IPS-18c (cell line): ENCODE data around the gene CLASP2.
"Not testable (repeated sequence)": the region's sequence is repeated elsewhere in the genome, so short reads cannot be mapped to it uniquely, and the experiment has no call there.

ENCODE experiments used
- H3K4me3 ChIP-seq: 2 replicates; pipeline ENCODE4 v1.7.0; 2013; ENCODE audit warnings: low read depth, mild to moderate bottlenecking, low read length, moderate library complexity; ENCODE audit not compliant: insufficient read depth
- H3K9me3 ChIP-seq: one replicate; pipeline ENCODE4 v1.6.1; 2013; ENCODE audit warnings: mild to moderate bottlenecking, low read length, moderate library complexity; ENCODE audit not compliant: control insufficient read depth, insufficient read depth

The CLASP2 gene

DNA sequence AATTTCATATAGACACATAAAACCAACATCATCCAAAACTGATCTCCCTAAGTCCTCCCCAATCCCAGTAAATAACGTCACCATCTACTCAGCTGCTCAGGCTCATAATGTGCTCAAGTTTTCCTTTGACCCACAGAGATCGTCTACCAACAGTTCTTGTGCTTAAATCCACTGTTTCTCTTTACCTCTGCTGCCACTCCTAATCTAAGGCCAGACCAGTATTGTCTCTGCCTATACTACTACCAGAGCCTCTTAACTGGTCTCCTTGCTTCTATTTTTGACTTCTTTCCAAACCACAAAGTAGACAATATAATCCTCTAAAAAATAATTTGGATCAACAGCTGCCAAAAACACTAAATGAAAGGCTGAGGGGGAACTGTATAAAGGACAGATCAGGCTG is 65.3 kb downstream of the CLASP2 start:
- Histone ChIP-seq H3K9me3 (no peaks in the 10 kb centered on the region), H3K4me3 (no peak overlapping the region)

DNA sequence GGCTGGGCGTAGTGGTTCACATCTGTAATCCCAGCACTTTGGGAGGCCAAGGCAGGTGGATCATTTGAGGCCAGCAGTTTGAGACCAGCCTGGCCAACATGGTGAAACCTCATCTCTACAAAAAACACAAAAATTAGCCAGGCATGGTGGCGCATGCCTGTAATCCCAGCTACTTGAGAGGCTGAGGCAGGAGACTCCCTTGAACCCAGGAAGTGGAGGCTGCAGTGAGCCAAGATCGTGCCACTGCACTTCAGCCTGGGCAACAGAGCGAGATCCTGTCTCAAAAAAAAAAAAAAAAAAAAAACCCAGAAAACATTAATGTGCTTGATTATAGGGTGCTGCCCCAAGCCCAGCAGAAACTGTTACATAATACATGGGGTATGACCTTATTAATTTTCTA is 67.0 kb downstream of the CLASP2 start:
- not testable (repeated sequence) for H3K4me3 ChIP-seq

GRCh38 chr3:33650495-33650894 is 67.6 kb downstream of the CLASP2 start:
- Histone ChIP-seq H3K9me3 (no peaks in the 10 kb centered on the region), H3K4me3 (no peak overlapping the region)

More for the DNA sequence above, 67.0 kb downstream of the CLASP2 start:
- not testable (repeated sequence) for H3K9me3 ChIP-seq

DNA sequence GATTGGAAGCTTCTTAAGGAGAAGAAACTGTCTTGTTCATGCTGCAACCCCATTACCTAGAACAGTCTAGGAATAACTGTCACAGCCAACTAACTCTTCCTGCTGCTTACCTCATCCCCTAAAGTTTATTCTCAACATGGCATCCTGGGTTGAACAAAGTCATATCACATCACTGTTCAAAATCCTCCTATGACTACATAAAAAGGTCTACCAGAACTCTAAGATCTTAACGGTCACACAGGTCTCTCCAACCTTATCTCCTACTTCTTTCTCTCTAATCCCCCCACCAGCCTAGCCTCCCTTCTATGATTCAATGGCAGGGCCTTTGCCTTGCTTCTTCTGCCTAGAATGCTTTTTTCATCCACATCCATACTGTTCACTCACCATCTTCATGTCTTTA is 69.3 kb downstream of the CLASP2 start:
- H3K4me3 ChIP-seq: no peak overlapping the region
- no peaks in the 10 kb centered on the region for H3K9me3 ChIP-seq

DNA sequence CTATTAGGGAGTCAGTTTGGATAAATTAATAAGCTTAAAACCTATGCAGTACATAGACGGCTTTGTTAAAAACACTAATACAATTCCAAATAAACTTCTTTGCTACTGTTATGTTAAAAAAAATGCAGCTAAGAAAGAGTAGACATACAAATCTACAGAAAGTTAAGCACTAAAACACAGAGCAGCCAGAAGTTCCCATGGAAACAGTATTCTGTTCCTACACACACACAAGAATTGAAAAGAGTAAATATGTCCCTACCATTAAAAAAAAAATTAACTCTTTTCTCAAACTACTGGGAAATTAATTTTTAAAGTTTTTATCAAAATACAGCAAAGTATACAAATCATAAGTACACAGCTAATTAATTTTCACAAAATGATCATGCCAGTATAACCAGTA is 71.6 kb downstream of the CLASP2 start:
- no peaks in the 10 kb centered on the region for H3K9me3 ChIP-seq
- H3K4me3 ChIP-seq: no peak overlapping the region

DNA sequence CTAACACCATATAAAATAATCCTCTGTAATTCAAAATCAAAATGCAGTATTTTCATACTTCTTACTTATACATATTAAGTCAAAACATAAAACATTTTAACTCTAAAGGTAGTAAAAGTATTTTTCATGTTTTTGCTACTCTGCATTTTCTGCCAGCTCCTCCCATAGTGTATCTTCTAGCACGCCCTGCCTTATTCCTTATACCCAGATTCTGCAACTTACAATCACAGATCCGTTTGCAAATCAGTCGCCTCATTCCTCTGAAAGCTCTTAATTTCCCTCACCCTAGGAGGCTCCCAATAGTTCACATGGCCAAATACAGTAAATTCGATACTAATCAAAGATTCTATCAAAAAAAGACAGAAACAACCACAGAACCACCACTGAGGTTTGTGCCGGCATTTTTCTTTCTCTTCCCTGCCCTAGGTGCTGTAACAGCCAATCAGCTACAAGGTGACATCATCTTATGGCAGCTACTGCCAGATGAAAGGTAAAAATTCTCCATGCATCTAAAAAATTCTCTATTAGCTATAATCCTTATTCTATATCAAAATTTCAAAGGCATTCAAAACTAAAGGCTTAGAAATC is 72.9 kb downstream of the CLASP2 start:
- no peaks in the 10 kb centered on the region for H3K9me3 ChIP-seq
- peak overlapping the region; percentile 30; the same call in 1 of the 2 replicates for H3K4me3 ChIP-seq

DNA sequence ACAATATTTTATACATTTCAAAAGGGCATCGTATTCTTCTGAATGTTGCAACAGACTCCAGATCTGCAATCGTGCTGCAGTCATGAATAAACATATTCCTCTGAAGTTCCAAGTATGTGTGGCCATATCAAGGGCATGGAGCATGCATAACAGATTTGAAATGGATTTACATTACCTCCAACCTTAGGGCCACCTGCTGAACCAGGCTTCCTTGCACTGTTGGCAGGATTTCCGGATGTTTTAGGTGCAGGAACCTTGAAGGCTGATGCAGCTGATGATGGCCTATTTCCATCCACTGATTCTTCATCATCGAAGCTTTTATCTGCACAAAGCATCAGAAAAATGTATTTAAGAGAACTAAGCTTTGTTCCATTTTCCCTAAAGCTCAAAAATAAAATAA is 73.5 kb downstream of the CLASP2 start:
- Histone ChIP-seq H3K9me3 (no peaks in the 10 kb centered on the region), H3K4me3 (no peak overlapping the region)

- H3K4me3 ChIP-seq: no peak overlapping the region
Measured at GRCh38 chr3:33642806-33643205, 75.2 kb downstream of the CLASP2 start.

DNA sequence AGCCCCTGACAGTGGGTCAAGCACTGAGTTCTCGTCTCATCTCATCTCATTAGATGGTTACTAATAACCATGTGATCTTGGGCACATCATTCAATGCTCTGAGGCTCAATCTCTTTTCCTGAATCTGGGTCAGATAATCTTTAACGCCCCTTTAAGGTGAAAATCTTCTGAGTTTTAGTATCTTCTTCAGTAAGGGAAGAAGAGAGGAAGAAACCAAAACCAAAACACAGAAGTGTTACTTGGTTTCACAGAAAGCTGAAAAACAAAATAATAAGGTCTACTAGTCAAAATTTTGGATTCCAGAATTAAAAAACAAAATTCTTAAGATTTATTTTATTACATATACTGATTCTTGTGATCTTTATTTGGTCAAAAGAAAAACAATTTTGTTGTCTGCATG is 78.2 kb downstream of the CLASP2 start:
- Histone ChIP-seq H3K4me3 (no peak overlapping the region), H3K9me3 (no peaks in the 10 kb centered on the region)

More at GRCh38 chr3:33642806-33643205, 75.2 kb downstream of the CLASP2 start:
- no peaks in the 10 kb centered on the region for H3K9me3 ChIP-seq

DNA sequence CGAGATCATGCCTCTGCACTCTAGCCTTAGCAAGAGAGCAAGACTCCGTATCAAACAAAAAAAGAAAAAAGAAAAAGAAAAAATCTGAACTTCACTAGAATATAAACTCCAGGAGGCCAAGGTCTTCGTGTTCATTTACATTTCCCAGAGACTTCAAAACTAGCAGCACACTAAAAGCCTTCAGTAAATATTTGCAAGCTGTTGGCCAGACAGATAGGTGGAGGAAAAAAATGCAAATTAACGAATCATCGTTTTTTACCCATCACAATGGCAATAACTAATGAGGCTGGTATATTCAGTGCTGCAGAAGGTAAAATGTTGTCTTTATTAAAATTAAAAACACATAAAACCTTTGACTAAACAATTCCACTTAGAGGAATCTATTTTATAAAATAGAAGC is 80.6 kb downstream of the CLASP2 start:
- no peak overlapping the region for H3K4me3 ChIP-seq
- H3K9me3 ChIP-seq: no peaks in the 10 kb centered on the region

GRCh38 chr3:33636125-33636850 is 81.8 kb downstream of the CLASP2 start:
- Histone ChIP-seq H3K4me3 (no peak overlapping the region), H3K9me3 (no peaks in the 10 kb centered on the region)

GRCh38 chr3:33634262-33634661 is 83.8 kb downstream of the CLASP2 start:
- Histone ChIP-seq H3K4me3 (no peak overlapping the region), H3K9me3 (no peaks in the 10 kb centered on the region)

DNA sequence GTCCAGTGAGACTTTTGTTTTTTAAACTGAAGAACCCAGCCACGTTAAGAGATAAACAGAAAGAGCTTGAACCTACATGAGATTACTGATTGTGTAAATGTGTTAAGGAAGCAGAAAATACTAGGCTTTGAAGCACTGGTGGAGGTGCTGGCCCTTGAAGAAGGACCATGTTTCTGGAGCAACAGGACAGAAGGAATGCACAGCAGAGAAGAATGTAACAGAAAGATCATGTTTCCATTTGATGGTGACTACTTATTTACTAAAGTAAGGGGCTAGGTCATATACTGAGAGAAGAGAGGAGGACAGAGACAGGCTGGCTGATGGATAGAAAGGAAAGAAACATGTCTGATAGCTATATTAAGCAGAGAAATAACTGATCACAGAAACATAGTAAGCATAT is 88.8 kb downstream of the CLASP2 start:
- Histone ChIP-seq H3K4me3 (no peak overlapping the region), H3K9me3 (no peaks in the 10 kb centered on the region)

- no peaks in the 10 kb centered on the region for H3K9me3 ChIP-seq
- H3K4me3 ChIP-seq: no peak overlapping the region
Measured at GRCh38 chr3:33624756-33625155, 93.3 kb downstream of the CLASP2 start.

DNA sequence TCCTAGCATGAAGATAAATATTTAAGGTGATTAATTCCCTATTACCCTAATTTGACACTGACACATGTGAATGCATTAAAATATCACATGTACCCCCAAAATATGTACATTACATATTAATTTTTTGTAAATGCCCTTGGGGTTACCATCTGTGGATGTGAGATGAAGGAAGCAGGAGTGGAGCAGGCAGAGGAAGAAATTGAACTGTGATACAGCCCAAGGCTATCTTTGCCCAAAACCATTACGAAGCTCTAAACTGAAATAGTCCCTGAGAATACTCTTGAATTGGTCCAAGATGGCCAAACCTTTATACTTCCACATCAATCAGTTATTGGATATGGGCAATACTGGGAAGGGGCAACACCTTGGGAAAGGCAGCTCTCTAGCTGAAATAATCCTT is 105.0 kb downstream of the CLASP2 start:
- Histone ChIP-seq H3K9me3 (no peaks in the 10 kb centered on the region), H3K4me3 (no peak overlapping the region)

DNA sequence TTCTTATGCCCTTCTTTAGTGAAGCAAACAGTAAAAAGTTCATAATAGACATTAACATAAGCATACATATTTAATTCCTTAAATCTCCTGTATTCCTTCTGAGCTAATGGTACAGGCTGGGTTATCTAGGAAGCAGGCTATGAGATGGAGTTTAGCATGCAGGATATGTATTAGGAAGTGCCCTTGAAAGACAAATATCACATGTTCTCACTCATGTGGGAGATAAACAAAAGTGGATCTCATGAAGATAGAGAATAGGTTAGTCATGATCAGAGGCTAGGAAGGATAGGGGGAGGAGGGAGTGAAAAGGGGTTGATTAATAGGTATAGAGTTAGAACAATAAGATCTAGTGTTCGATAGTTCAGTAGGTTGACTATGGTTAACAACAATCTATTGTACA is 105.4 kb downstream of the CLASP2 start:
- Histone ChIP-seq H3K4me3 (no peak overlapping the region), H3K9me3 (no peaks in the 10 kb centered on the region)

GRCh38 chr3:33602829-33603228 is 115.2 kb downstream of the CLASP2 start:
- H3K9me3 ChIP-seq: no peaks in the 10 kb centered on the region
- H3K4me3 ChIP-seq: no peak overlapping the region

DNA sequence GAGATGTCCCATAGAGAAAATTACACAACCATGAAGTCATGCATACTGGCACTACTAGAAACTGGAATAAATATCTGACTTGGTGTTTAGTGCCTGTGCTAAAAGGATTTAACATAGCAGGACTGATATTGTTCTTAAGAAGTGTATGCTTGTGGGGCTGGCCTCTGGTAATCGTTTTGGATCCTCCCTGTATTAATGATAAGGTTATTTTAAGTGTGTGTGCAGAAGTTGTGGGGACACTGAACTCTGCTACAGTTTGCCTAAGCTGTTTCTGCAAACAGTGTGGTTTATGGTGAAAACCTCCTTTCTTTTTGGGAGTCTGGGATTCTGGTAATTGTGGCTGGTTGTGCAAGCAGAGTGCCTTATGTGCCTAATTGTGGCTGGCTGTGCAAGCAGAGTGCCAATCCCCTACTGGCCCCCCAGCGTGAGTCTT is 120.8 kb downstream of the CLASP2 start:
- Histone ChIP-seq H3K4me3 (no peak overlapping the region), H3K9me3 (no peaks in the 10 kb centered on the region)

DNA sequence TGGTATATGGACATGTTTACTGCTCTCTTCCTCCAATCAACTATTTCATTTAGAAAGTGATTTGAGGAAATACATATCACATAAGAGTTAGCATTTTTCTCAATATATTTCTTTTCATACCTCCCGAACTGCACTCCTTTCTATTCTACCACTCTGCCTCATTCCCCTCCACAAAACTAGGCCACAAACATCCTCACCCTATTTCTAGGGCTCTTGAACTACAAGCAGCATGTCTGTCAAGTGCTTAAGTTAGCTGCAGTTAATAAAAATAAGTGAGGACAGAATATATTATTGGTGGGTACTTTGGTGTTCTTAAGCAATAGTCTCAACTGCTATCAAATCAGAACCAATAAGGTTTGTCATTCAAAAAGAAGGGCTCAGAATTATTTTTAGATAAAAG is 125.1 kb downstream of the CLASP2 start:
- Histone ChIP-seq H3K4me3 (no peak overlapping the region), H3K9me3 (no peaks in the 10 kb centered on the region)
